ENCODE measurements around the gene DYNLRB1.
"Not testable (repeated sequence)": the region's sequence is repeated elsewhere in the genome, so short reads cannot be mapped to it uniquely, and the experiment has no call there.

Gene DYNLRB1

GRCh38 chr20:34511891-34512265 is 4.3 kb upstream of the DYNLRB1 start:
- no peak for DNase-seq (ENCODE audit: low read depth in 2 of 2)

GRCh38 chr20:34512266-34512954 is 3.8 kb upstream of the DYNLRB1 start:
- no peak for DNase-seq (ENCODE audit: low read depth in 2 of 2)

GRCh38 chr20:34512955-34513419 is 3.2 kb upstream of the DYNLRB1 start:
- no peak for DNase-seq (ENCODE audit: low read depth in 2 of 2)

- DNase-seq (ENCODE audit: low read depth in 2 of 2): not testable (repeated sequence)
Measured at GRCh38 chr20:34514034-34514433, 2.2 kb upstream of the DYNLRB1 start.

GRCh38 chr20:34514897-34515483 is 1.2 kb upstream of the DYNLRB1 start:
- no peak for DNase-seq (ENCODE audit: low read depth in 2 of 2)

GRCh38 chr20:34515484-34516246 is 557 bp upstream of the DYNLRB1 start:
- DNase-seq (ENCODE audit: low read depth in 2 of 2): peak; percentile 41 to 59

GRCh38 chr20:34517114-34517505 is 888 bp downstream of the DYNLRB1 start:
- no peak for DNase-seq (ENCODE audit: low read depth in 2 of 2)

GRCh38 chr20:34518863-34519262 is 2.6 kb downstream of the DYNLRB1 start:
- DNase-seq (ENCODE audit: low read depth in 2 of 2): not testable (repeated sequence)

- DNase-seq (ENCODE audit: low read depth in 2 of 2): not testable (repeated sequence)
Measured at GRCh38 chr20:34519841-34520240, 3.6 kb downstream of the DYNLRB1 start.

GRCh38 chr20:34522969-34523871 is 7.0 kb downstream of the DYNLRB1 start:
- peak; percentile 23 to 46 for DNase-seq (ENCODE audit: low read depth in 2 of 2)

- no peak for DNase-seq (ENCODE audit: low read depth in 2 of 2)
Measured at GRCh38 chr20:34524426-34524825, 8.2 kb downstream of the DYNLRB1 start.

GRCh38 chr20:34525342-34525708 is 9.1 kb downstream of the DYNLRB1 start:
- DNase-seq (ENCODE audit: low read depth in 2 of 2): no peak

- no peak for DNase-seq (ENCODE audit: low read depth in 2 of 2)
Measured at GRCh38 chr20:34525709-34526416, 9.6 kb downstream of the DYNLRB1 start.

GRCh38 chr20:34526466-34526865 is 10.2 kb downstream of the DYNLRB1 start:
- no peak for DNase-seq (ENCODE audit: low read depth in 2 of 2)

- DNase-seq (ENCODE audit: low read depth in 2 of 2): no peak
Measured at GRCh38 chr20:34527016-34527415, 10.8 kb downstream of the DYNLRB1 start.

GRCh38 chr20:34528921-34529297 is 12.7 kb downstream of the DYNLRB1 start:
- no peak for DNase-seq (ENCODE audit: low read depth in 2 of 2)

GRCh38 chr20:34529742-34530141 is 13.5 kb downstream of the DYNLRB1 start:
- DNase-seq (ENCODE audit: low read depth in 2 of 2): no peak

GRCh38 chr20:34530342-34530741 is 14.1 kb downstream of the DYNLRB1 start:
- no peak for DNase-seq (ENCODE audit: low read depth in 2 of 2)

- DNase-seq (ENCODE audit: low read depth in 2 of 2): no peak
Measured at GRCh38 chr20:34531608-34532265, 15.5 kb downstream of the DYNLRB1 start.

- DNase-seq (ENCODE audit: low read depth in 2 of 2): no peak
Measured at GRCh38 chr20:34532320-34532719, 16.1 kb downstream of the DYNLRB1 start.

GRCh38 chr20:34532756-34533155 is 16.5 kb downstream of the DYNLRB1 start:
- no peak for DNase-seq (ENCODE audit: low read depth in 2 of 2)
